H9 (cell line): ENCODE measurements around the gene PTCD1. TPM values are rescaled to one million over a fixed set of nuclear protein-coding genes. Genes with fewer than 3 reads are reported as not detected.

Experiments
- DNase-seq: peaks from one replicate; pipeline ENCODE4 v3.0.0-alpha.2; 2017
- H2AFZ ChIP-seq: one replicate; pipeline ENCODE4 v1.6.1; 2013; ENCODE audit warnings: mild to moderate bottlenecking, low read length, control low read depth, moderate library complexity
- H2AK5ac ChIP-seq: 2 replicates; pipeline ENCODE4 v1.6.1; 2013; ENCODE audit warnings: low read length, control low read depth, mixed read lengths; ENCODE audit not compliant: insufficient read length
- H2BK120ac ChIP-seq: one replicate; pipeline ENCODE4 v1.6.1; 2013; ENCODE audit warnings: low read depth, mild to moderate bottlenecking, low read length, control low read depth, inconsistent platforms; ENCODE audit not compliant: poor library complexity, severe bottlenecking
- H2BK12ac ChIP-seq: 2 replicates; pipeline ENCODE4 v1.6.1; 2013; ENCODE audit warnings: low read length, control low read depth, mixed read lengths, low read depth; ENCODE audit not compliant: insufficient read length
- H2BK15ac ChIP-seq: 2 replicates; pipeline ENCODE4 v1.6.1; 2013; ENCODE audit warnings: low read depth, low read length, control low read depth
- H2BK20ac ChIP-seq: one replicate; pipeline ENCODE4 v1.6.1; 2013; ENCODE audit warnings: low read depth, mild to moderate bottlenecking, low read length, control low read depth, inconsistent platforms; ENCODE audit not compliant: poor library complexity, severe bottlenecking
- H2BK5ac ChIP-seq: 2 replicates; pipeline ENCODE4 v1.6.1; 2013; ENCODE audit warnings: low read length, control low read depth, mixed read lengths; ENCODE audit not compliant: insufficient read length
- H3K14ac ChIP-seq: 2 replicates; pipeline ENCODE4 v1.6.1; 2013; ENCODE audit warnings: low read length, control low read depth; ENCODE audit not compliant: insufficient read depth
- H3K18ac ChIP-seq: 2 replicates; pipeline ENCODE4 v1.6.1; 2013; ENCODE audit warnings: low read depth, mild to moderate bottlenecking, mixed read lengths, low read length, control low read depth; ENCODE audit not compliant: insufficient read length
- H3K23ac ChIP-seq: 2 replicates; pipeline ENCODE4 v1.6.1; 2013; ENCODE audit warnings: low read length, control low read depth, mixed read lengths, low read depth; ENCODE audit not compliant: insufficient read length
- H3K23me2 ChIP-seq: 2 replicates; pipeline ENCODE4 v1.6.1; 2013; ENCODE audit warnings: low read depth, mild to moderate bottlenecking, mixed read lengths, low read length, control low read depth; ENCODE audit not compliant: insufficient read length, poor library complexity, severe bottlenecking
- H3K27ac ChIP-seq: 2 replicates; pipeline ENCODE4 v1.5.1; 2013; ENCODE audit warnings: low read length, control low read depth, mixed read lengths, low read depth; ENCODE audit not compliant: insufficient read length
- H3K27me3 ChIP-seq: 2 replicates; pipeline ENCODE4 v1.6.1; 2013; ENCODE audit warnings: low read length, control low read depth, inconsistent platforms; ENCODE audit not compliant: insufficient read depth
- H3K4ac ChIP-seq: 2 replicates; pipeline ENCODE4 v1.6.1; 2013; ENCODE audit warnings: low read depth, mild to moderate bottlenecking, control low read depth, inconsistent platforms, low read length, moderate library complexity
- H3K4me1 ChIP-seq: 2 replicates; pipeline ENCODE4 v1.6.1; 2013; ENCODE audit warnings: low read length, control low read depth, inconsistent platforms; ENCODE audit not compliant: insufficient read depth
- H3K4me2 ChIP-seq: 2 replicates; pipeline ENCODE4 v1.6.1; 2013; ENCODE audit warnings: low read length, control low read depth, mixed read lengths; ENCODE audit not compliant: insufficient read length, insufficient read depth
- H3K56ac ChIP-seq: 2 replicates; pipeline ENCODE4 v1.6.1; 2013; ENCODE audit warnings: low read depth, mild to moderate bottlenecking, mixed read lengths, low read length, control low read depth; ENCODE audit not compliant: insufficient read length
- H3K79me1 ChIP-seq: 2 replicates; pipeline ENCODE4 v1.6.1; 2013; ENCODE audit warnings: low read depth, mild to moderate bottlenecking, moderate library complexity, low read length, control low read depth, inconsistent platforms; ENCODE audit not compliant: insufficient read depth, poor library complexity, severe bottlenecking
- H3K79me2 ChIP-seq: 2 replicates; pipeline ENCODE4 v1.6.1; 2013; ENCODE audit warnings: low read length, control low read depth, inconsistent platforms; ENCODE audit not compliant: insufficient read depth
- H3K9ac ChIP-seq: 2 replicates; pipeline ENCODE4 v1.6.1; 2013; ENCODE audit warnings: low read length, control low read depth, mixed read lengths; ENCODE audit not compliant: insufficient read length; ENCODE audit errors: extremely low read depth
- H3K9me3 ChIP-seq: one replicate; pipeline ENCODE4 v1.6.1; 2013; ENCODE audit warnings: low read depth, low read length, inconsistent platforms; ENCODE audit not compliant: control insufficient read depth
- H3T11ph ChIP-seq: one replicate; pipeline ENCODE4 v1.6.1; 2013; ENCODE audit warnings: mild to moderate bottlenecking, low read length, control low read depth, inconsistent platforms
- H4K20me1 ChIP-seq: one replicate; pipeline ENCODE4 v1.6.1; 2013; ENCODE audit not compliant: control insufficient read depth, insufficient read length, insufficient read depth
- H4K5ac ChIP-seq: 2 replicates; pipeline ENCODE4 v1.6.1; 2013; ENCODE audit warnings: low read depth, mild to moderate bottlenecking, mixed read lengths, low read length, control low read depth; ENCODE audit not compliant: insufficient read length
- H4K8ac ChIP-seq: replicated peaks from 2 replicates; pipeline ENCODE4 v1.6.1; 2013; ENCODE audit warnings: low read length, control low read depth, mixed read lengths, low read depth; ENCODE audit not compliant: insufficient read length
- H4K91ac ChIP-seq: 2 replicates; pipeline ENCODE4 v1.6.1; 2013; ENCODE audit warnings: low read depth, mild to moderate bottlenecking, moderate library complexity, mixed read lengths, low read length, control low read depth; ENCODE audit not compliant: insufficient read length
- H3K27ac Mint-ChIP-seq, 3 experiments: 2 replicates in 2 of 3; 3 replicates in 1 of 3; pipeline ENCODE4 v1.8.0; 2020 to 2021; ENCODE audit warnings: mixed read lengths in 3 of 3, mild to moderate bottlenecking in 1 of 3, moderate library complexity in 1 of 3
- H3K27me3 Mint-ChIP-seq: 2 replicates; pipeline ENCODE4 v1.8.0; 2021; ENCODE audit warnings: low read depth, mild to moderate bottlenecking, moderate library complexity, mixed read lengths
- H3K36me3 Mint-ChIP-seq, 3 experiments: 2 replicates in 2 of 3; 3 replicates in 1 of 3; pipeline ENCODE4 v1.8.0; 2020 to 2021; ENCODE audit warnings: low read depth in 3 of 3, mixed read lengths in 3 of 3; ENCODE audit not compliant: insufficient read depth in 1 of 3
- H3K4me1 Mint-ChIP-seq, 2 experiments: 2 replicates each; pipeline ENCODE4 v1.8.0; 2020; ENCODE audit warnings: mixed read lengths in 2 of 2
- H3K4me3 Mint-ChIP-seq, 2 experiments: 2 replicates in 1 of 2; 3 replicates in 1 of 2; pipeline ENCODE4 v1.8.0; 2020 to 2021; ENCODE audit warnings: mild to moderate bottlenecking in 2 of 2, mixed read lengths in 2 of 2, moderate library complexity in 1 of 2
- H3K9me3 Mint-ChIP-seq, 2 experiments: 2 replicates in 1 of 2; 3 replicates in 1 of 2; pipeline ENCODE4 v1.8.0; 2020; ENCODE audit warnings: mild to moderate bottlenecking in 2 of 2, mixed read lengths in 2 of 2, moderate library complexity in 1 of 2
- WGBS: extraction: QIAGEN DNeasy Blood & Tissue Kit; methylation state at CpG from one replicate; pipeline ENCODE4 v1.1.7; 2013; ENCODE audit warnings: missing lambda C conversion rate, low lambda C conversion rate, mixed read lengths; ENCODE audit not compliant: insufficient read length; ENCODE audit errors: extremely low coverage; 5-methylcytosine and 5-hydroxymethylcytosine counted together
- total RNA-seq: library from RNA; stranded (reverse); gene quantifications from 2 replicates; pipeline ENCODE4 v1.2.1, GENCODE V29; 2021
- TF ChIP-seq, protein P1 (sequence below): fragments of 200-600 bp; sonication (generic); conservative IDR thresholded peaks from 3 replicates; pipeline ENCODE4 v1.8.0; 2021; ENCODE audit warnings: antibody characterized with exemption, mild to moderate bottlenecking

Gene PTCD1
- total RNA-seq, 1 experiment from 2014 or later, result 12.8 TPM

DNA sequence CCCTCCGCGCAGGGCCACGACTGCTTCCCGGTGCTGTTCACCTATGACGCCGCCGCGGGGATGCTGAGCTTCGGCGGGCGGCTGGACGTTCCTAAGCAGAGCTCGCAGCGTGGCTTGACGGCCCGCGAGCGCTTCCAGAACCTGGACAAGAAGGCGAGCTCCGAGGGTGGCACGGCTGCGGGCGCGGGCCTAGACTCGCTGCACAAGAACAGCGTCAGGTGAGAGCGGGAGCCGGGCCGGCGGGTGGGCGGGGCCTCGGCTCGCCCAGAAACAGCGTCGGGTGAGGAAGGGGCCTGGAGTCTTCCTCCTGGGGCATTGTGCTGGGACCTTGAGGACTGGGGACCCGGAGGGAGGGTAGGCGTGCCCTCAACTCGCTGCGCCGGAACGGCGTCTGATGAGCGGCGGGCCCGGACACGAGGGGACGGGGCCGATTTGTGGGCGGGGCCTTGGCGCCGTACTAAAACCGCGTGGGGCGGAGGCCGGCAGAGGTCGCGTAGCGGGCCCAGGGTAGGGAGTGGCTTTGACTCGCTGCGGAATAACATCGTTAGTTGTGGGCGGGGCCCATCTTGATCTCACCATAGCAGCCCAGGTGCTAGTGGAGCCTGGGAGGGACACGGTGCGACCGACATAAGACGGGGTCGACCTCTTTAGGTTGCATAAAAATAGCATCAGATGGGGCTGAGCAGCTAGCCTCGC, 45.8 kb downstream of the PTCD1 start:
- Mint-ChIP-seq H3K27me3 (peaks cover 1% of the 10 kb centered on the region; the same call in 1 of the 2 replicates), H3K4me1 (peaks cover 13 to 14% of the 10 kb centered on the region in 2 experiments), H3K27ac (peak overlapping the region; percentile 98 to 99 (median 98); a peak in 6 of 7 replicates), H3K4me3 (peak overlapping the region; percentile 83 to 93), H3K36me3 (peaks cover 16 to 73% (median 42%) of the 10 kb centered on the region in 3 experiments), H3K9me3 (no peaks in the 10 kb centered on the region)
- Histone ChIP-seq H2AFZ (no peak overlapping the region), H2AK5ac (no peak overlapping the region), H2BK20ac (no peak overlapping the region), H3K56ac (no peak overlapping the region), H3K27me3 (no peaks in the 10 kb centered on the region), H3T11ph (no peak overlapping the region), H3K79me2 (no peaks in the 10 kb centered on the region), H3K79me1 (no peaks in the 10 kb centered on the region), H2BK12ac (no peak overlapping the region), H4K20me1 (no peaks in the 10 kb centered on the region), H2BK120ac (no peak overlapping the region), H2BK15ac (no peak overlapping the region), H3K23ac (no peak overlapping the region), H3K4me1 (peaks cover 2% of the 10 kb centered on the region; the same call in 1 of the 2 replicates), H3K14ac (peak overlapping the region; percentile 64), H3K9ac (peak overlapping the region; percentile 37), H4K91ac (no peak overlapping the region), H3K4me2 (peak overlapping the region; percentile 46), H3K18ac (peak overlapping the region; percentile 58), H3K23me2 (peaks cover 13% of the 10 kb centered on the region), H4K8ac (no peak overlapping the region), H2BK5ac (no peak overlapping the region), H3K4ac (no peak overlapping the region), H4K5ac (no peak overlapping the region), H3K9me3 (no peaks in the 10 kb centered on the region), H3K27ac (peak overlapping the region; percentile 5)
- no CpG with 5 or more reads among the region's 68 CpGs for WGBS
- TF ChIP-seq, protein P1, sequence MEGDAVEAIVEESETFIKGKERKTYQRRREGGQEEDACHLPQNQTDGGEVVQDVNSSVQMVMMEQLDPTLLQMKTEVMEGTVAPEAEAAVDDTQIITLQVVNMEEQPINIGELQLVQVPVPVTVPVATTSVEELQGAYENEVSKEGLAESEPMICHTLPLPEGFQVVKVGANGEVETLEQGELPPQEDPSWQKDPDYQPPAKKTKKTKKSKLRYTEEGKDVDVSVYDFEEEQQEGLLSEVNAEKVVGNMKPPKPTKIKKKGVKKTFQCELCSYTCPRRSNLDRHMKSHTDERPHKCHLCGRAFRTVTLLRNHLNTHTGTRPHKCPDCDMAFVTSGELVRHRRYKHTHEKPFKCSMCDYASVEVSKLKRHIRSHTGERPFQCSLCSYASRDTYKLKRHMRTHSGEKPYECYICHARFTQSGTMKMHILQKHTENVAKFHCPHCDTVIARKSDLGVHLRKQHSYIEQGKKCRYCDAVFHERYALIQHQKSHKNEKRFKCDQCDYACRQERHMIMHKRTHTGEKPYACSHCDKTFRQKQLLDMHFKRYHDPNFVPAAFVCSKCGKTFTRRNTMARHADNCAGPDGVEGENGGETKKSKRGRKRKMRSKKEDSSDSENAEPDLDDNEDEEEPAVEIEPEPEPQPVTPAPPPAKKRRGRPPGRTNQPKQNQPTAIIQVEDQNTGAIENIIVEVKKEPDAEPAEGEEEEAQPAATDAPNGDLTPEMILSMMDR, result no peak
- DNase-seq, result peak; percentile 93
